ENCODE results near the gene APOB. TPM values are rescaled to one million over a fixed set of nuclear protein-coding genes. Genes with fewer than 3 reads are reported as not detected.

Gene APOB
- total and polyA plus RNA-seq, 10 of the 15 experiments (the other 5 are each of a cell fraction or from before 2014, with no cell fraction given), result 1.4 TPM; not detected in 9

GRCh38 chr2:21039080-21039556 is 4.8 kb downstream of the APOB start:
- Histone ChIP-seq H3K9me3 (replicated peaks; ENCODE audit: control insufficient read depth, insufficient read depth, low read length) (no peaks in the 10 kb centered on the region), H3K4me2 (ENCODE audit: control insufficient read depth, insufficient read depth) (no peak overlapping the region), H2AFZ (ENCODE audit: control insufficient read depth, low read depth, low read length) (no peak overlapping the region), H3K36me3 (ENCODE audit: control insufficient read depth in 2 of 2, insufficient read depth in 2 of 2, low read length in 1 of 2) (no peaks in the 10 kb centered on the region), H3K27ac (ENCODE audit: control insufficient read depth, insufficient read depth) (no peak overlapping the region), H3K9ac (ENCODE audit: control insufficient read depth, insufficient read depth, low read length) (no peak overlapping the region), H4K20me1 (ENCODE audit: control insufficient read depth, insufficient read depth) (no peaks in the 10 kb centered on the region), H3K27me3 (replicated peaks in 1 of 2; ENCODE audit: control insufficient read depth in 2 of 2, insufficient read depth in 2 of 2, low read length in 1 of 2) (no peaks in the 10 kb centered on the region), H3K79me2 (ENCODE audit: control insufficient read depth, insufficient read depth, low read length) (no peaks in the 10 kb centered on the region), H3K4me3 (no peak overlapping the region), H3K4me1 (ENCODE audit: control insufficient read depth, insufficient read depth, low read length) (no peaks in the 10 kb centered on the region)
- intact Hi-C loops (cut with micrococcal nuclease; ENCODE audit: unreplicated experiment), result no loop called here
- in situ Hi-C loops (cut with MboI), result no loop called here
- CTCF ChIA-PET, result interaction anchor here (1.0 to 1.6 kb wide), 3 partner anchors 11 to 278 kb away, joined by 3 read pairs; no protein-coding TSS in a partner anchor
- ATAC-seq (no peak), FAIRE-seq (no peak), DNase-seq (ENCODE audit: low read depth, low spot score) (no peak)
- RAD21 ChIA-PET (ENCODE audit: unreplicated experiment), result no interaction called here
- SMC1A ChIA-PET (ENCODE audit: uncharacterized antibody, unreplicated experiment), result interaction anchor here (1.0 kb wide), 1 partner anchor 256 kb away, joined by 3 read pairs; no protein-coding TSS in a partner anchor
- POLR2A ChIA-PET, result no interaction called here
- BruUV-seq (replicated peaks), result no TSS peak
- WGBS (ENCODE audit: insufficient coverage, insufficient replicate concordance, low lambda C conversion rate, missing lambda C conversion rate), result 7% methylated on average over 4 of the region's 4 CpGs
- no peak for TF ChIP-seq WRNIP1 (IDR thresholded peaks at IDR 0.05; ENCODE audit: borderline replicate concordance, low read depth, low read length)
- no peak for TF ChIP-seq CBX5 (IDR thresholded peaks at IDR 0.05; ENCODE audit: low read depth)
- no peak for TF ChIP-seq MTA2 (IDR thresholded peaks at IDR 0.05; ENCODE audit: low read depth)
- no peak for TF ChIP-seq NKRF (conservative IDR thresholded peaks at IDR 0.05)
- TF ChIP-seq, protein P1, sequence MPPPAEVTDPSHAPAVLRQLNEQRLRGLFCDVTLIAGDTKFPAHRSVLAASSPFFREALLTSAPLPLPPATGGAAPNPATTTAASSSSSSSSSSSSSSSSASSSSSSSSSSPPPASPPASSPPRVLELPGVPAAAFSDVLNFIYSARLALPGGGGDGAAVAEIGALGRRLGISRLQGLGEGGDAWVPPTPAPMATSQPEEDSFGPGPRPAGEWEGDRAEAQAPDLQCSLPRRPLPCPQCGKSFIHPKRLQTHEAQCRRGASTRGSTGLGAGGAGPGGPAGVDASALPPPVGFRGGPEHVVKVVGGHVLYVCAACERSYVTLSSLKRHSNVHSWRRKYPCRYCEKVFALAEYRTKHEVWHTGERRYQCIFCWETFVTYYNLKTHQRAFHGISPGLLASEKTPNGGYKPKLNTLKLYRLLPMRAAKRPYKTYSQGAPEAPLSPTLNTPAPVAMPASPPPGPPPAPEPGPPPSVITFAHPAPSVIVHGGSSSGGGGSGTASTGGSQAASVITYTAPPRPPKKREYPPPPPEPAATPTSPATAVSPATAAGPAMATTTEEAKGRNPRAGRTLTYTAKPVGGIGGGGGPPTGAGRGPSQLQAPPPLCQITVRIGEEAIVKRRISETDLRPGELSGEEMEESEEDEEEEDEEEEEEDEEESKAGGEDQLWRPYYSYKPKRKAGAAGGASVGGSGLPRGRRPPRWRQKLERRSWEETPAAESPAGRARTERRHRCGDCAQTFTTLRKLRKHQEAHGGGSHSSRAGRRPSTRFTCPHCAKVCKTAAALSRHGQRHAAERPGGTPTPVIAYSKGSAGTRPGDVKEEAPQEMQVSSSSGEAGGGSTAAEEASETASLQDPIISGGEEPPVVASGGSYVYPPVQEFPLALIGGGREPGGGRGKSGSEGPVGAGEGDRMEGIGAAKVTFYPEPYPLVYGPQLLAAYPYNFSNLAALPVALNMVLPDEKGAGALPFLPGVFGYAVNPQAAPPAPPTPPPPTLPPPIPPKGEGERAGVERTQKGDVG (CRISPR knock-in tag; IDR thresholded peaks at IDR 0.05), result no peak
- no peak for TF ChIP-seq MLLT1 (IDR thresholded peaks at IDR 0.05)
- no peak for TF ChIP-seq DPF2 (IDR thresholded peaks at IDR 0.05)
- TF ChIP-seq MEF2A (IDR thresholded peaks at IDR 0.05; ENCODE audit: insufficient read depth, low read depth, low read length), result no peak
- TF ChIP-seq ZNF24 (IDR thresholded peaks at IDR 0.05), result no peak
- TF ChIP-seq MXI1 (IDR thresholded peaks at IDR 0.05; ENCODE audit: low read depth, low read length), result no peak
- no peak for TF ChIP-seq MEF2B (IDR thresholded peaks at IDR 0.05; ENCODE audit: partially characterized antibody, poor library complexity, severe bottlenecking)
- TF ChIP-seq, protein P2, sequence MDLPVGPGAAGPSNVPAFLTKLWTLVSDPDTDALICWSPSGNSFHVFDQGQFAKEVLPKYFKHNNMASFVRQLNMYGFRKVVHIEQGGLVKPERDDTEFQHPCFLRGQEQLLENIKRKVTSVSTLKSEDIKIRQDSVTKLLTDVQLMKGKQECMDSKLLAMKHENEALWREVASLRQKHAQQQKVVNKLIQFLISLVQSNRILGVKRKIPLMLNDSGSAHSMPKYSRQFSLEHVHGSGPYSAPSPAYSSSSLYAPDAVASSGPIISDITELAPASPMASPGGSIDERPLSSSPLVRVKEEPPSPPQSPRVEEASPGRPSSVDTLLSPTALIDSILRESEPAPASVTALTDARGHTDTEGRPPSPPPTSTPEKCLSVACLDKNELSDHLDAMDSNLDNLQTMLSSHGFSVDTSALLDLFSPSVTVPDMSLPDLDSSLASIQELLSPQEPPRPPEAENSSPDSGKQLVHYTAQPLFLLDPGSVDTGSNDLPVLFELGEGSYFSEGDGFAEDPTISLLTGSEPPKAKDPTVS (IDR thresholded peaks at IDR 0.05; ENCODE audit: low read depth, low read length), result no peak
- no peak for TF ChIP-seq CHD4 (IDR thresholded peaks at IDR 0.05)
- no peak for TF ChIP-seq TARDBP (IDR thresholded peaks at IDR 0.05; ENCODE audit: borderline replicate concordance)
- TF ChIP-seq PAX8 (IDR thresholded peaks at IDR 0.05), result no peak
- TF ChIP-seq, protein P3, sequence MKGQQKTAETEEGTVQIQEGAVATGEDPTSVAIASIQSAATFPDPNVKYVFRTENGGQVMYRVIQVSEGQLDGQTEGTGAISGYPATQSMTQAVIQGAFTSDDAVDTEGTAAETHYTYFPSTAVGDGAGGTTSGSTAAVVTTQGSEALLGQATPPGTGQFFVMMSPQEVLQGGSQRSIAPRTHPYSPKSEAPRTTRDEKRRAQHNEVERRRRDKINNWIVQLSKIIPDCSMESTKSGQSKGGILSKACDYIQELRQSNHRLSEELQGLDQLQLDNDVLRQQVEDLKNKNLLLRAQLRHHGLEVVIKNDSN (IDR thresholded peaks at IDR 0.05; ENCODE audit: borderline replicate concordance, extremely low read length, insufficient read depth, low read depth, low read length), result no peak
